Measurements from ENCODE around the gene KCNH6.

DNA sequence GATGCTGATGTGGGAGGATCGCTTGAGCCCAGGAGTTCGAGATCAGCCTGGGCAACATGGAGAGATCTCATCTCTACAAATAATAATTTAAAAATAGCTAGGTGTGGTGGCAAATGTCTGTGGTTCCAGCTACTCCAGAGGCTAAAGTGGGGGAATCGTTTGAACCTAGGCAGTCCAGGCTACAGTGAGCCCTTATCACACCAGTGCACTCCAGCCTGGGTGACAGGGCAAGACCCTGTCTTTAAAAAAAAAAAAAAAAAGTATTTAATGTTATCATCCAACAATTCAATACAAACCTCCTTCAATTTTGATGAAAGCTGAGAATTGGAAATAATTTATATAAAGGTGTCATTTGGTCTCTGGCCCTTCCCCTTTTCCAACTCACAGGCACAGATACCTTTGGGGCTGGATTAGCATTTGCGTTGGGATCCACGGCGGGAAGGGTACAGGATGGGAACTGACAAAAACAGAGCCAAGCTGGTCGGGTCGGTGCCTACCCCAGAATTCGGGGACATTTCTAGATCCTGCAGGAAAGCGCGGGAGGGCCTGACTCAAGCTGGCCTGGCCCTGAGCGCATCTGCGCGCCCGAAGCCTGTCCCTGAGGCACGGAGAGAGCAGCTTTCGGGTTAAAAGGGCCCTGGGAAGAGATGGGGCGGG is 26.3 kb downstream of the KCNH6 start:
- TF ChIP-seq, protein P1, sequence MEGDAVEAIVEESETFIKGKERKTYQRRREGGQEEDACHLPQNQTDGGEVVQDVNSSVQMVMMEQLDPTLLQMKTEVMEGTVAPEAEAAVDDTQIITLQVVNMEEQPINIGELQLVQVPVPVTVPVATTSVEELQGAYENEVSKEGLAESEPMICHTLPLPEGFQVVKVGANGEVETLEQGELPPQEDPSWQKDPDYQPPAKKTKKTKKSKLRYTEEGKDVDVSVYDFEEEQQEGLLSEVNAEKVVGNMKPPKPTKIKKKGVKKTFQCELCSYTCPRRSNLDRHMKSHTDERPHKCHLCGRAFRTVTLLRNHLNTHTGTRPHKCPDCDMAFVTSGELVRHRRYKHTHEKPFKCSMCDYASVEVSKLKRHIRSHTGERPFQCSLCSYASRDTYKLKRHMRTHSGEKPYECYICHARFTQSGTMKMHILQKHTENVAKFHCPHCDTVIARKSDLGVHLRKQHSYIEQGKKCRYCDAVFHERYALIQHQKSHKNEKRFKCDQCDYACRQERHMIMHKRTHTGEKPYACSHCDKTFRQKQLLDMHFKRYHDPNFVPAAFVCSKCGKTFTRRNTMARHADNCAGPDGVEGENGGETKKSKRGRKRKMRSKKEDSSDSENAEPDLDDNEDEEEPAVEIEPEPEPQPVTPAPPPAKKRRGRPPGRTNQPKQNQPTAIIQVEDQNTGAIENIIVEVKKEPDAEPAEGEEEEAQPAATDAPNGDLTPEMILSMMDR (IDR thresholded peaks at IDR 0.05; ENCODE audit: insufficient read depth, low read length), result no peak
- 0 out of 2 replicates have a peak, but pooled peaks have one; percentile 9 for TF ChIP-seq POLR2AphosphoS5 (IDR thresholded peaks at IDR 0.05; ENCODE audit: low read depth)

All from HL-60 (cell line).